H1 (cell line): ENCODE measurements around the gene PPP2R2C. TPM values are rescaled to one million over a fixed set of nuclear protein-coding genes. Genes with fewer than 3 reads are reported as not detected.

Source experiments
- CTCF ChIA-PET: fragments of 300-600 bp; sonication (Branson Sonifier 250); formaldehyde crosslinking; loops from one replicate; lab custom pipeline; 2021; ENCODE audit not compliant: partially characterized antibody; lab: Charles Lee
- POLR2A ChIA-PET: fragments of 300-600 bp; sonication (Branson Sonifier 250); formaldehyde crosslinking; loops from one replicate; lab custom pipeline; 2021; ENCODE audit warnings: inconsistent platforms; ENCODE audit not compliant: partially characterized antibody; lab: Charles Lee
- DNase-seq, 2 experiments: peaks; one replicate each; pipeline versions ENCODE4 v3.0.0 to v3.0.0-alpha.2; 2010 to 2022; ENCODE audit warnings: low spot score in 2 of 2, low read depth in 1 of 2, mixed read lengths in 1 of 2
- FAIRE-seq: peaks from 2 replicates; lab custom pipeline; 2011; peaks lifted over from hg19 to GRCh38; lab: Jason Lieb, UNC
- H2AFZ ChIP-seq: 2 replicates; pipeline ENCODE4 v1.8.1; 2012; ENCODE audit warnings: low read length, inconsistent platforms
- H2AK5ac ChIP-seq: 2 replicates; pipeline ENCODE4 v1.6.1; 2013; ENCODE audit warnings: low read depth, low read length
- H2BK120ac ChIP-seq: replicated peaks from 2 replicates; pipeline ENCODE3; 2013; ENCODE audit warnings: low read depth, low read length, inconsistent platforms
- H2BK12ac ChIP-seq: 2 replicates; pipeline ENCODE4 v1.6.1; 2013; ENCODE audit warnings: low read depth, low read length
- H2BK15ac ChIP-seq: 2 replicates; pipeline ENCODE4 v1.6.1; 2013; ENCODE audit warnings: low read length
- H2BK20ac ChIP-seq: 2 replicates; pipeline ENCODE4 v1.6.1; 2013; ENCODE audit warnings: low read length
- H2BK5ac ChIP-seq: 2 replicates; pipeline ENCODE4 v1.6.1; 2013; ENCODE audit warnings: low read depth, low read length
- H3K14ac ChIP-seq: 2 replicates; pipeline ENCODE4 v1.6.1; 2013; ENCODE audit warnings: inconsistent platforms; ENCODE audit not compliant: insufficient read length
- H3K18ac ChIP-seq: 2 replicates; pipeline ENCODE4 v1.6.1; 2013; ENCODE audit warnings: low read length; ENCODE audit errors: extremely low read depth
- H3K23ac ChIP-seq: 2 replicates; pipeline ENCODE4 v1.6.1; 2013; ENCODE audit warnings: inconsistent platforms; ENCODE audit not compliant: insufficient read length
- H3K23me2 ChIP-seq: 2 replicates; pipeline ENCODE4 v1.6.1; 2013; ENCODE audit warnings: low read depth, low read length
- H3K27ac ChIP-seq: 2 replicates; pipeline ENCODE4 v1.6.1; 2011; ENCODE audit warnings: low read depth, low read length, inconsistent platforms
- H3K27me3 ChIP-seq, 4 experiments: replicated peaks in 1 of 4; 1 replicate in 1 of 4; 2 replicates in 3 of 4; pipeline versions ENCODE4 v1.6.1 to v1.8.1; 2011 to 2013; ENCODE audit warnings: low read length in 3 of 4, mild to moderate bottlenecking in 3 of 4, inconsistent platforms in 2 of 4, mixed read lengths in 2 of 4, moderate library complexity in 1 of 4; ENCODE audit not compliant: control insufficient read depth in 3 of 4, insufficient read depth in 3 of 4; ENCODE audit errors: extremely low read depth in 1 of 4
- H3K36me3 ChIP-seq, 4 experiments: 2 replicates each; pipeline versions ENCODE4 v1.6.1 to v1.8.1; 2011 to 2013; ENCODE audit warnings: mild to moderate bottlenecking in 4 of 4, low read length in 3 of 4, moderate library complexity in 2 of 4, control low read depth in 1 of 4, inconsistent platforms in 1 of 4; ENCODE audit not compliant: insufficient read depth in 4 of 4, control insufficient read depth in 2 of 4
- H3K4ac ChIP-seq: replicated peaks from 2 replicates; pipeline ENCODE3; 2013; ENCODE audit warnings: low read length, low read depth, mixed read lengths, inconsistent platforms; ENCODE audit not compliant: insufficient read length
- H3K4me1 ChIP-seq, 4 experiments: replicated peaks in 1 of 4; 1 replicate in 1 of 4; 2 replicates in 3 of 4; pipeline versions ENCODE4 v1.6.1 to v1.8.1; 2011 to 2013; ENCODE audit warnings: low read length in 3 of 4, inconsistent platforms in 2 of 4, mixed read lengths in 1 of 4; ENCODE audit not compliant: insufficient read depth in 4 of 4, control insufficient read depth in 3 of 4
- H3K4me2 ChIP-seq, 2 experiments: 2 replicates each; pipeline versions ENCODE4 v1.6.1 to v1.8.1; 2011 to 2013; ENCODE audit warnings: low read depth in 2 of 2, low read length in 2 of 2, control low read depth in 1 of 2, inconsistent platforms in 1 of 2, mild to moderate bottlenecking in 1 of 2; ENCODE audit not compliant: insufficient read depth in 1 of 2
- H3K4me3 ChIP-seq, 4 experiments: fragments of 200-600, 300-600 bp in 1 of 4; sonication (generic), shearing (Covaris generic), sonication (Bioruptor Twin) in 1 of 4; 2 replicates each; pipeline versions ENCODE4 v1.5.1 to v1.8.1; 2011 to 2016; ENCODE audit warnings: low read length in 4 of 4, low read depth in 3 of 4, control low read depth in 2 of 4, inconsistent platforms in 2 of 4, mild to moderate bottlenecking in 2 of 4, mixed read lengths in 1 of 4, moderate library complexity in 1 of 4; ENCODE audit not compliant: insufficient read depth in 2 of 4; ENCODE audit errors: extremely low read depth in 1 of 4
- H3K56ac ChIP-seq: replicated peaks from 2 replicates; pipeline ENCODE3; 2013; ENCODE audit warnings: low read depth, mild to moderate bottlenecking, mixed read lengths, low read length, inconsistent platforms; ENCODE audit not compliant: insufficient read length
- H3K79me1 ChIP-seq: 2 replicates; pipeline ENCODE4 v1.6.1; 2013; ENCODE audit warnings: low read depth, low read length, control low read depth
- H3K79me2 ChIP-seq, 2 experiments: 2 replicates each; pipeline versions ENCODE4 v1.6.1 to v1.8.1; 2012 to 2013; ENCODE audit warnings: low read length in 2 of 2, mild to moderate bottlenecking in 2 of 2, inconsistent platforms in 1 of 2; ENCODE audit not compliant: insufficient read depth in 2 of 2, control insufficient read depth in 1 of 2
- H3K9ac ChIP-seq, 4 experiments: replicated peaks in 1 of 4; 1 replicate in 1 of 4; 2 replicates in 3 of 4; pipeline versions ENCODE4 v1.6.1 to v1.8.1; 2011 to 2013; ENCODE audit warnings: low read depth in 3 of 4, low read length in 3 of 4, control low read depth in 2 of 4, mild to moderate bottlenecking in 2 of 4, moderate library complexity in 2 of 4, inconsistent platforms in 1 of 4; ENCODE audit errors: extremely low read depth in 1 of 4
- H3K9me3 ChIP-seq, 2 experiments: 2 replicates each; pipeline versions ENCODE4 v1.6.1 to v1.8.1; 2012 to 2013; ENCODE audit warnings: mild to moderate bottlenecking in 2 of 2, moderate library complexity in 2 of 2, control low read depth in 1 of 2, inconsistent platforms in 1 of 2, low read depth in 1 of 2, low read length in 1 of 2, mixed read lengths in 1 of 2; ENCODE audit not compliant: insufficient read depth in 2 of 2
- H4K20me1 ChIP-seq, 2 experiments: replicated peaks in 1 of 2; 2 replicates each; pipeline versions ENCODE3 to v1.8.1; 2011 to 2013; ENCODE audit warnings: inconsistent platforms in 2 of 2, low read length in 2 of 2, mild to moderate bottlenecking in 1 of 2; ENCODE audit not compliant: insufficient read depth in 2 of 2, control insufficient read depth in 1 of 2
- H4K5ac ChIP-seq: 2 replicates; pipeline ENCODE4 v1.6.1; 2013; ENCODE audit warnings: low read length, low read depth, mixed read lengths, inconsistent platforms; ENCODE audit not compliant: insufficient read length
- H4K8ac ChIP-seq: 2 replicates; pipeline ENCODE4 v1.8.0; 2013; ENCODE audit warnings: mild to moderate bottlenecking, moderate library complexity, low read length, inconsistent platforms; ENCODE audit not compliant: insufficient read depth; ENCODE audit errors: extremely low read depth
- H4K91ac ChIP-seq: replicated peaks from 2 replicates; pipeline ENCODE3; 2013; ENCODE audit warnings: low read length, mixed read lengths, inconsistent platforms; ENCODE audit not compliant: insufficient read length
- CREB1 ChIP-seq: IDR thresholded peaks from 2 replicates; pipeline ENCODE4 v1.6.1; 2012; ENCODE audit warnings: inconsistent platforms
- CTBP2 ChIP-seq: IDR thresholded peaks from 2 replicates; pipeline ENCODE4 v1.7.0; 2011; ENCODE audit warnings: borderline replicate concordance, mild to moderate bottlenecking, moderate library complexity, mixed read lengths, low read length; ENCODE audit not compliant: insufficient read depth, insufficient read length
- KDM5A ChIP-seq: fragments of 200-600 bp; IDR thresholded peaks from 2 replicates; pipeline ENCODE4 v1.7.1; 2012; ENCODE audit warnings: mild to moderate bottlenecking, low read length, inconsistent platforms, mixed read lengths
- WGBS, 2 experiments: shearing (Covaris generic) in 1 of 2; methylation state at CpG; one replicate each; pipeline versions ENCODE4 v1.1.6 to v1.1.7; 2013 to 2015; ENCODE audit warnings: low lambda C conversion rate in 2 of 2, mixed read lengths in 2 of 2, inconsistent platforms in 1 of 2, low coverage in 1 of 2, missing lambda C conversion rate in 1 of 2; ENCODE audit not compliant: insufficient replicate concordance in 2 of 2, insufficient coverage in 1 of 2, insufficient read length in 1 of 2; ENCODE audit errors: extremely low coverage in 1 of 2, missing lambda C conversion rate in 1 of 2; 5-methylcytosine and 5-hydroxymethylcytosine counted together
- polyA plus RNA-seq, 7 experiments: library from polyadenylated mRNA; depleted of rRNA in 3 of 7; stranded (reverse) in 5 of 7; unstranded in 2 of 7; fragments of >200 nt in 5 of 7; fragments of 200-250 nt in 2 of 7; gene quantifications; 1 replicate in 5 of 7; 2 replicates in 1 of 7; 4 replicates in 1 of 7; pipeline versions ENCODE4 v1.2.1 to v1.2.3, GENCODE V29; 2011 to 2013; ENCODE audit warnings: missing spikeins in 2 of 7, mixed read lengths in 2 of 7
- total RNA-seq: library from RNA; stranded (reverse); fragmentation: NEBNext Ultra II Directional; extraction: Animal tissue kit (Norgen Biotek cat#: 25700); gene quantifications from 2 replicates; pipeline ENCODE4 v1.2.1, GENCODE V29; 2021

Gene PPP2R2C
- total and polyA plus RNA-seq, 2 of the 8 experiments (the other 6 are each of a cell fraction or from before 2014, with no cell fraction given) = 6.4 TPM

DNA sequence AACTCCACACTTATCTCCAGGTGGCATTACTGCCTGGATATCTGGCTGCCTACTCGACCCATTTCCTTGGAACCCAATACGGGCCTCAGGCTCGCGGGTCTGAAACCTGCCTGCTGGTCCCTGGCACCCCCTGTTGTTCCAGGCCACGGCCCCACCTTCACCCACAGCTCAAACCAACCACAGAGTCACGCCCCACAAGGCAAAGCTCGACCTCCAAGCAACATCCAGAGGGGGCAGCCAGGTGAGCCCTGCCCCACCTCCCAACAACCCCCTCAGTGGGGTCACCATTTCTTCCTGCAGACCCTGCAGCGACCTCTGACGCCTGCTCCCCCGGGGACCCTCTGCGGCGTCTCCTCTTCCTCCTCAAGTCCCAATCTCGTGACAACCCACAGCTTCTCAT is 126.5 kb downstream of the PPP2R2C start:
- H4K91ac ChIP-seq = no peak overlapping the region
- no peak overlapping the region for H4K5ac ChIP-seq
- peaks cover 0 to 4% (median 2%) of the 10 kb centered on the region in 4 experiments; a peak in 2 of 7 replicates for H3K4me1 ChIP-seq
- no peak overlapping the region for H4K8ac ChIP-seq
- no peak overlapping the region for H3K56ac ChIP-seq
- FAIRE-seq (no peak), DNase-seq (no peak)
- no peak overlapping the region for H3K23ac ChIP-seq
- no peaks in the 10 kb centered on the region for H4K20me1 ChIP-seq
- no peak overlapping the region for H3K27ac ChIP-seq
- H2AK5ac ChIP-seq = no peak overlapping the region
- H3K9me3 ChIP-seq = no peaks in the 10 kb centered on the region
- no peak overlapping the region; a peak in 1 of 4 replicates for H3K4me2 ChIP-seq
- no peaks in the 10 kb centered on the region for H3K79me1 ChIP-seq
- H2BK20ac ChIP-seq = no peak overlapping the region
- no peak overlapping the region for H3K4ac ChIP-seq
- 95% methylated on average over 13 of the region's 13 CpGs; no CpG with 5 or more reads in 1 of the 2 experiments for WGBS, 2 experiments
- H3K14ac ChIP-seq = no peak overlapping the region
- H3K4me3 ChIP-seq = no peak overlapping the region
- H3K9ac ChIP-seq = no peak overlapping the region
- H2BK15ac ChIP-seq = no peak overlapping the region
- ChIA-PET CTCF (interaction anchor here (1.2 to 12.2 kb wide), 4 partner anchors 16 to 206 kb away, joined by 3 to 175 read pairs (median 14); no protein-coding TSS in a partner anchor), POLR2A (no interaction called here)
- H3K27me3 ChIP-seq = no peaks in the 10 kb centered on the region
- H3K36me3 ChIP-seq = no peaks in the 10 kb centered on the region
- no peaks in the 10 kb centered on the region for H3K23me2 ChIP-seq
- H3K79me2 ChIP-seq = no peaks in the 10 kb centered on the region
- TF ChIP-seq KDM5A (no peak), CTBP2 (no peak), CREB1 (no peak)
- no peak overlapping the region for H3K18ac ChIP-seq
- no peak overlapping the region for H2AFZ ChIP-seq
- no peak overlapping the region for H2BK5ac ChIP-seq
- no peak overlapping the region for H2BK12ac ChIP-seq
- H2BK120ac ChIP-seq = no peak overlapping the region
